ENCODE data around the gene FTO.

The FTO gene

GRCh38 chr16:54053891-54054820, 350.2 kb downstream of the FTO start:
- no peak overlapping the region for H3K4me3 ChIP-seq (ENCODE audit: low read depth, low read length)

GRCh38 chr16:54055191-54055590, 351.2 kb downstream of the FTO start:
- TF ChIP-seq CTCF (IDR thresholded peaks at IDR 0.05; ENCODE audit: low read depth, low read length, missing control alignments) = no peak
- DNase-seq (ENCODE audit: low read depth) = no peak
- no peak overlapping the region for H3K4me3 ChIP-seq (ENCODE audit: low read depth, low read length)

More at GRCh38 chr16:54053891-54054820, 350.2 kb downstream of the FTO start:
- no peak for TF ChIP-seq CTCF (IDR thresholded peaks at IDR 0.05; ENCODE audit: low read depth, low read length, missing control alignments)
- DNase-seq (ENCODE audit: low read depth) = no peak

- DNase-seq (ENCODE audit: low read depth) = no peak
- TF ChIP-seq CTCF (IDR thresholded peaks at IDR 0.05; ENCODE audit: low read depth, low read length, missing control alignments) = no peak
- no peak overlapping the region for H3K4me3 ChIP-seq (ENCODE audit: low read depth, low read length)
These were observed 351.9 kb downstream of the FTO start for GRCh38 chr16:54055864-54056263.

- H3K4me3 ChIP-seq (ENCODE audit: low read depth, low read length) = no peak overlapping the region
- TF ChIP-seq CTCF (IDR thresholded peaks at IDR 0.05; ENCODE audit: low read depth, low read length, missing control alignments) = no peak
- DNase-seq (ENCODE audit: low read depth) = no peak
These were observed 353.0 kb downstream of the FTO start for GRCh38 chr16:54056921-54057320.

GRCh38 chr16:54059319-54059718, 355.4 kb downstream of the FTO start:
- no peak for DNase-seq (ENCODE audit: low read depth)
- no peak for TF ChIP-seq CTCF (IDR thresholded peaks at IDR 0.05; ENCODE audit: low read depth, low read length, missing control alignments)
- H3K4me3 ChIP-seq (ENCODE audit: low read depth, low read length) = no peak overlapping the region

GRCh38 chr16:54060599-54061421, 356.9 kb downstream of the FTO start:
- H3K4me3 ChIP-seq (ENCODE audit: low read depth, low read length) = no peak overlapping the region
- DNase-seq (ENCODE audit: low read depth) = no peak
- no peak for TF ChIP-seq CTCF (IDR thresholded peaks at IDR 0.05; ENCODE audit: low read depth, low read length, missing control alignments)
